ENCODE results near the gene XDH.

XDH gene

DNA sequence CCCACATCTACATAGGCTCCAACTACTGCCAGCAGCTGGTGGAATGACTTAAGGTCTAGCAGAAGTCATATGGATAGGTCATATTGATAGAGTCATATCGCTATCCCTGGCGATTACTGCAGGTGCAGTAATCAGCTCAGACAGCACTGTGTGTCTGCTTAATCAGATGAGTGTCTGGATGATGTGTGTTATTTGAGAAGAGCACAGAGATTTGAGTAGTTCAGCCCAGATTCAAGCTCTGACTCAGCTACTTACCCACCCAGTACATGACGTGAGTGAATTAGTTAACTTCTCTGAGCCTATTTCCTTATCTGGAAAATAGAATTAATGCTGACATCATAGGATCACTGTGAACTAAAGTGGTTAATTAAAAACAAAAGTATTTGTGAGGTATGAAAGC is 101.6 kb downstream of the XDH start:
- no peak overlapping the region for H3K27ac ChIP-seq
- TF ChIP-seq ZFX (IDR thresholded peaks at IDR 0.05) = no peak
- TF ChIP-seq, protein P1, sequence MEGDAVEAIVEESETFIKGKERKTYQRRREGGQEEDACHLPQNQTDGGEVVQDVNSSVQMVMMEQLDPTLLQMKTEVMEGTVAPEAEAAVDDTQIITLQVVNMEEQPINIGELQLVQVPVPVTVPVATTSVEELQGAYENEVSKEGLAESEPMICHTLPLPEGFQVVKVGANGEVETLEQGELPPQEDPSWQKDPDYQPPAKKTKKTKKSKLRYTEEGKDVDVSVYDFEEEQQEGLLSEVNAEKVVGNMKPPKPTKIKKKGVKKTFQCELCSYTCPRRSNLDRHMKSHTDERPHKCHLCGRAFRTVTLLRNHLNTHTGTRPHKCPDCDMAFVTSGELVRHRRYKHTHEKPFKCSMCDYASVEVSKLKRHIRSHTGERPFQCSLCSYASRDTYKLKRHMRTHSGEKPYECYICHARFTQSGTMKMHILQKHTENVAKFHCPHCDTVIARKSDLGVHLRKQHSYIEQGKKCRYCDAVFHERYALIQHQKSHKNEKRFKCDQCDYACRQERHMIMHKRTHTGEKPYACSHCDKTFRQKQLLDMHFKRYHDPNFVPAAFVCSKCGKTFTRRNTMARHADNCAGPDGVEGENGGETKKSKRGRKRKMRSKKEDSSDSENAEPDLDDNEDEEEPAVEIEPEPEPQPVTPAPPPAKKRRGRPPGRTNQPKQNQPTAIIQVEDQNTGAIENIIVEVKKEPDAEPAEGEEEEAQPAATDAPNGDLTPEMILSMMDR (conservative IDR thresholded peaks at IDR 0.05) = no peak

GRCh38 chr2:31304816-31305215 is 109.7 kb downstream of the XDH start:
- TF ChIP-seq, protein P1 (conservative IDR thresholded peaks at IDR 0.05) = no peak
- no peak for TF ChIP-seq ZFX (IDR thresholded peaks at IDR 0.05)

DNA sequence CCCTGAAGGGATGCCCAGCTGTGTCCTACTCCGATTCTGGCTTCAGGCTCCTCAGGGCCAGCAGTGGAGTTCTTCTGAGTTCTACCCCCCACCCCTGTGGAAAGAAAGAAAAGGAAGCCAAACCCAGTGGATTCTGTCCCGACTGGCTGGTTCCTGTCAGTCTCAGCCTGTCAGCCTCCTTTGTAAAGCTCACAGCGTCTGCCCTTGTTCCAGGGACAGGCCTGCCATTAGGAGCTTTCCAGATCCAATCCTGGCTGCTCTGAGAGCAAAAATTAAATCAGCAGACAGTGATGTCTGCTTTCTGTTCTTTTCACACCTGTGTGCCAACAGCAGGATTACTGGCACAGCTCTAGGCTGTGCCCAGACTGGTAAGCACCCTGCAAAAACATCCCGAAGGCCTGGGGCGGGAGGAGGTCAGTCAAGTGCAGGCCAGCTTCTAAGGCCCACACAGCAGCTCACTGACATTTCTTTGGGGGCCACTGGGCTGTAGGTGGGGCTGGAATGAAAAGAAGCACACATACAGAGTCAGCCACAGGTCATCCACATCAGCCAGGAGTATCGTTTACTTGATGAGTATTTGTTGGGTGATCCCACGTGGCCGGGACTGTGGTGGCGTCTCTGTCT is 111.5 kb downstream of the XDH start:
- H3K27ac ChIP-seq = no peak overlapping the region
- TF ChIP-seq, protein P1 (conservative IDR thresholded peaks at IDR 0.05) = no peak
- no peak for TF ChIP-seq ZFX (IDR thresholded peaks at IDR 0.05)

More at GRCh38 chr2:31304816-31305215, 109.7 kb downstream of the XDH start:
- no peak overlapping the region for H3K27ac ChIP-seq

DNA sequence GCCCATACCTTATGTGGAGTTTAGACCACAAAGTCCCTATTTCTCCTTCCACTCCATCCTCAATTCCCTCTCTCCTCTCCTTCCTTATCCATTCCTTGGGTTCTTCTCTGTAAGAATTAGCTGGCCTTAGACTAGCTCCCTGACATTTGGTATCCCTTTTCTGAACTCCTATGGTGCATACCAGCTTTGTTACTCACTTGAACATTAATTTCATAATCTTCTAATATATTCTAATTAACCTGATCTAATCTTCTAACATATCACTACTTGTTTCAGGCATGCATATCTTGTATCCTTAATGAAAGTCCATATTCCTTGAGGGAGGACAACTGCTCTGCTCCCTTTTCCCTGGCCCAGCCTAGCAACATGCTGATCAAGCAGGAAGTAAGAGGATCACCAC is 114.2 kb downstream of the XDH start:
- no peak overlapping the region for H3K27ac ChIP-seq
- TF ChIP-seq ZFX (IDR thresholded peaks at IDR 0.05) = no peak

DNA sequence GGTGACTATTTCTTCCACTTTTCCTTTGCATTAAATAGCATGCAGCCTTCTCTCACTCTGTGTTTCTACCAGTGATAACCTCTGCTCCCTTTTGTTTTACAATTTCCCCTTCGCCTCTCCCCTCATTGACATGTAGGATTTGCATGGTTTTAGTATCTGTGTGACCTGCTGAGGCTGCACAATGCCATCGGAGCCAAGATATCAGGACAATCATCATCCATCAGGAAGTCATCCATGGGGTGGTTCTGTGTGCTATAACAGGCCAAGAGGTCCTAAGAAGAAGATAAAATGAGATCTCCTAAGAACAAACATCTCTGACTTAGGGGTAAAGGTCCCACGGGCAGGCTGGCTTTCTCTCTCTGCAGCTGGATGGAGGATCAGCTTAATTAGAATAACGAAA is 115.0 kb downstream of the XDH start:
- TF ChIP-seq, protein P1 (conservative IDR thresholded peaks at IDR 0.05) = no peak
- no peak for TF ChIP-seq ZFX (IDR thresholded peaks at IDR 0.05)
- no peak overlapping the region for H3K27ac ChIP-seq

- no peak for TF ChIP-seq ZFX (IDR thresholded peaks at IDR 0.05)
- TF ChIP-seq, protein P1 (conservative IDR thresholded peaks at IDR 0.05) = no peak
These were observed 116.8 kb downstream of the XDH start for GRCh38 chr2:31297751-31298150.

DNA sequence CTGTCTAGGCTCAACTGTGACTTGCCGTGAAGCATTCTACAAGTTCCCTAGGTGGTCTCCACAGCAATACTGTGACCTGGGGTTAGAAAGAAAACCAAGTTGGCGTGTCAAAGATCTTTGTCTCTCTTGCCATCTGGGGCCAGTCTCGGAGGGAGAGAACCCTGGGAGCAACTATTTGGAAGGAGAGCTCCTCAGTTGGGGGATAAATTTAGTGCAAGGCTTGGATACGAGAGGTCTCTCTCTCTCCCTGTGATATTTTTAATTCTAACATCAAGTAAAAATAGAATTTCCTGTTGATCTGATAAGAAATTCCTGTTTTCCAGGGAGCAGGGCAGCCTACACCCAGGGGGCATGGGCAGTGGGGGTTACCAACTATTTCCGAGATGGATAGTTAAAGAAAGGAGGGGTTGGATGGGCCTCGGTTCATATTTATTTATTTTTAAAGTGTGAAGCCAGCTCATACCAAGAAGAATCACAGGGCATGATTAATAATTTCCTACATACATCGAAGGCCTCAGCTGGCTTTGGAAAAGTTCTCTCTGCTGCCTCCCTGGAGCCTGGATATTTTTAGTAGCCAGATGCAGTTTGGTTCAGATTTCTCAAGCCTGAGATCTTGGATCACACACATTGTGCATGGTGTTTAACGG is 117.8 kb downstream of the XDH start:
- H3K27ac ChIP-seq = no peak overlapping the region

More at GRCh38 chr2:31297751-31298150, 116.8 kb downstream of the XDH start:
- no peak overlapping the region for H3K27ac ChIP-seq

More for the DNA sequence above, 117.8 kb downstream of the XDH start:
- TF ChIP-seq, protein P1 (conservative IDR thresholded peaks at IDR 0.05) = no peak
- no peak for TF ChIP-seq ZFX (IDR thresholded peaks at IDR 0.05)

Measured in C4-2B (cell line).